ENCODE results near the gene COLQ.

The COLQ gene

GRCh38 chr3:15453991-15454625, 67.4 kb downstream of the COLQ start:
- H3K27me3 ChIP-seq (ENCODE audit: insufficient read depth, low read length) = no peaks in the 10 kb centered on the region
- no peak overlapping the region for H3K27ac ChIP-seq (ENCODE audit: low read depth, low read length)
- H3K36me3 ChIP-seq (ENCODE audit: insufficient read depth, low read length) = no peaks in the 10 kb centered on the region
- 81% methylated on average over 9 of the region's 9 CpGs for WGBS
- no peak overlapping the region for H3K9ac ChIP-seq (ENCODE audit: low read depth, low read length)
- H3K9me3 ChIP-seq (ENCODE audit: insufficient read depth, low read depth, low read length) = no peaks in the 10 kb centered on the region
- no peak overlapping the region for H3K4me3 ChIP-seq (ENCODE audit: low read length)
- H3K4me1 ChIP-seq (ENCODE audit: insufficient read depth, low read length) = no peaks in the 10 kb centered on the region

GRCh38 chr3:15453501-15453900, 68.0 kb downstream of the COLQ start:
- WGBS = 90% methylated on average over 8 of the region's 8 CpGs
- no peak overlapping the region for H3K4me3 ChIP-seq (ENCODE audit: low read length)
- no peak overlapping the region for H3K27ac ChIP-seq (ENCODE audit: low read depth, low read length)
- H3K9me3 ChIP-seq (ENCODE audit: insufficient read depth, low read depth, low read length) = no peaks in the 10 kb centered on the region
- no peaks in the 10 kb centered on the region for H3K4me1 ChIP-seq (ENCODE audit: insufficient read depth, low read length)
- H3K27me3 ChIP-seq (ENCODE audit: insufficient read depth, low read length) = no peaks in the 10 kb centered on the region
- no peaks in the 10 kb centered on the region for H3K36me3 ChIP-seq (ENCODE audit: insufficient read depth, low read length)
- no peak overlapping the region for H3K9ac ChIP-seq (ENCODE audit: low read depth, low read length)

GRCh38 chr3:15452961-15453360, 68.5 kb downstream of the COLQ start:
- H3K36me3 ChIP-seq (ENCODE audit: insufficient read depth, low read length) = no peaks in the 10 kb centered on the region
- no peaks in the 10 kb centered on the region for H3K9me3 ChIP-seq (ENCODE audit: insufficient read depth, low read depth, low read length)
- no peak overlapping the region for H3K9ac ChIP-seq (ENCODE audit: low read depth, low read length)
- no peak overlapping the region for H3K27ac ChIP-seq (ENCODE audit: low read depth, low read length)
- H3K27me3 ChIP-seq (ENCODE audit: insufficient read depth, low read length) = no peaks in the 10 kb centered on the region
- WGBS = 97% methylated on average over 5 of the region's 5 CpGs
- H3K4me3 ChIP-seq (ENCODE audit: low read length) = no peak overlapping the region
- no peaks in the 10 kb centered on the region for H3K4me1 ChIP-seq (ENCODE audit: insufficient read depth, low read length)

GRCh38 chr3:15452156-15452555, 69.3 kb downstream of the COLQ start:
- no peaks in the 10 kb centered on the region for H3K4me1 ChIP-seq (ENCODE audit: insufficient read depth, low read length)
- no peaks in the 10 kb centered on the region for H3K27me3 ChIP-seq (ENCODE audit: insufficient read depth, low read length)
- WGBS = 85% methylated on average over 9 of the region's 9 CpGs
- no peak overlapping the region for H3K9ac ChIP-seq (ENCODE audit: low read depth, low read length)
- H3K36me3 ChIP-seq (ENCODE audit: insufficient read depth, low read length) = no peaks in the 10 kb centered on the region
- no peak overlapping the region for H3K4me3 ChIP-seq (ENCODE audit: low read length)
- H3K27ac ChIP-seq (ENCODE audit: low read depth, low read length) = no peak overlapping the region
- no peaks in the 10 kb centered on the region for H3K9me3 ChIP-seq (ENCODE audit: insufficient read depth, low read depth, low read length)

- Histone ChIP-seq H3K27ac (ENCODE audit: low read depth, low read length) (no peak overlapping the region), H3K4me3 (ENCODE audit: low read length) (no peak overlapping the region), H3K36me3 (ENCODE audit: insufficient read depth, low read length) (no peaks in the 10 kb centered on the region), H3K9me3 (ENCODE audit: insufficient read depth, low read depth, low read length) (no peaks in the 10 kb centered on the region), H3K9ac (ENCODE audit: low read depth, low read length) (no peak overlapping the region), H3K27me3 (ENCODE audit: insufficient read depth, low read length) (no peaks in the 10 kb centered on the region), H3K4me1 (ENCODE audit: insufficient read depth, low read length) (no peaks in the 10 kb centered on the region)
- 94% methylated on average over 18 of the region's 18 CpGs for WGBS
Measured at GRCh38 chr3:15451216-15452113, 70.0 kb downstream of the COLQ start.

GRCh38 chr3:15450438-15451215, 70.9 kb downstream of the COLQ start:
- Histone ChIP-seq H3K9me3 (ENCODE audit: insufficient read depth, low read depth, low read length) (no peaks in the 10 kb centered on the region), H3K27me3 (ENCODE audit: insufficient read depth, low read length) (no peaks in the 10 kb centered on the region), H3K4me1 (ENCODE audit: insufficient read depth, low read length) (no peaks in the 10 kb centered on the region), H3K27ac (ENCODE audit: low read depth, low read length) (no peak overlapping the region), H3K9ac (ENCODE audit: low read depth, low read length) (no peak overlapping the region), H3K36me3 (ENCODE audit: insufficient read depth, low read length) (no peaks in the 10 kb centered on the region), H3K4me3 (ENCODE audit: low read length) (no peak overlapping the region)
- 92% methylated on average over 12 of the region's 12 CpGs for WGBS

GRCh38 chr3:15449489-15450224, 71.8 kb downstream of the COLQ start:
- Histone ChIP-seq H3K9ac (ENCODE audit: low read depth, low read length) (no peak overlapping the region), H3K4me3 (ENCODE audit: low read length) (no peak overlapping the region)
- 88% methylated on average over 2 of the region's 3 CpGs for WGBS

GRCh38 chr3:15443826-15444524, 77.5 kb downstream of the COLQ start:
- 98% methylated on average over 4 of the region's 4 CpGs for WGBS

More at GRCh38 chr3:15449489-15450224, 71.8 kb downstream of the COLQ start:
- Histone ChIP-seq H3K27ac (ENCODE audit: low read depth, low read length) (no peak overlapping the region), H3K27me3 (ENCODE audit: insufficient read depth, low read length) (no peaks in the 10 kb centered on the region), H3K9me3 (ENCODE audit: insufficient read depth, low read depth, low read length) (no peaks in the 10 kb centered on the region), H3K36me3 (ENCODE audit: insufficient read depth, low read length) (no peaks in the 10 kb centered on the region), H3K4me1 (ENCODE audit: insufficient read depth, low read length) (no peaks in the 10 kb centered on the region)

GRCh38 chr3:15440891-15441290, 80.6 kb downstream of the COLQ start:
- H3K36me3 ChIP-seq (ENCODE audit: insufficient read depth, low read length) = peaks cover 70% of the 10 kb centered on the region
- H3K4me3 ChIP-seq (ENCODE audit: low read length) = no peak overlapping the region
- WGBS = 93% methylated on average over 4 of the region's 4 CpGs
- H3K4me1 ChIP-seq (ENCODE audit: insufficient read depth, low read length) = no peaks in the 10 kb centered on the region
- H3K9me3 ChIP-seq (ENCODE audit: insufficient read depth, low read depth, low read length) = no peaks in the 10 kb centered on the region
- H3K27ac ChIP-seq (ENCODE audit: low read depth, low read length) = no peak overlapping the region
- H3K9ac ChIP-seq (ENCODE audit: low read depth, low read length) = no peak overlapping the region
- no peaks in the 10 kb centered on the region for H3K27me3 ChIP-seq (ENCODE audit: insufficient read depth, low read length)

More at GRCh38 chr3:15443826-15444524, 77.5 kb downstream of the COLQ start:
- H3K4me1 ChIP-seq (ENCODE audit: insufficient read depth, low read length) = no peaks in the 10 kb centered on the region
- no peaks in the 10 kb centered on the region for H3K9me3 ChIP-seq (ENCODE audit: insufficient read depth, low read depth, low read length)
- no peak overlapping the region for H3K4me3 ChIP-seq (ENCODE audit: low read length)
- no peak overlapping the region for H3K9ac ChIP-seq (ENCODE audit: low read depth, low read length)
- H3K27ac ChIP-seq (ENCODE audit: low read depth, low read length) = no peak overlapping the region
- H3K27me3 ChIP-seq (ENCODE audit: insufficient read depth, low read length) = no peaks in the 10 kb centered on the region
- H3K36me3 ChIP-seq (ENCODE audit: insufficient read depth, low read length) = peaks cover 41% of the 10 kb centered on the region

GRCh38 chr3:15439476-15439875, 82.0 kb downstream of the COLQ start:
- H3K27me3 ChIP-seq (ENCODE audit: insufficient read depth, low read length) = no peaks in the 10 kb centered on the region
- H3K9me3 ChIP-seq (ENCODE audit: insufficient read depth, low read depth, low read length) = no peaks in the 10 kb centered on the region
- no peak overlapping the region for H3K4me3 ChIP-seq (ENCODE audit: low read length)
- no peak overlapping the region for H3K27ac ChIP-seq (ENCODE audit: low read depth, low read length)
- no peaks in the 10 kb centered on the region for H3K4me1 ChIP-seq (ENCODE audit: insufficient read depth, low read length)
- peaks cover 85% of the 10 kb centered on the region for H3K36me3 ChIP-seq (ENCODE audit: insufficient read depth, low read length)
- no peak overlapping the region for H3K9ac ChIP-seq (ENCODE audit: low read depth, low read length)

All from HUES64 (cell line).